ENCODE measurements around the gene SLC6A9.

DNA sequence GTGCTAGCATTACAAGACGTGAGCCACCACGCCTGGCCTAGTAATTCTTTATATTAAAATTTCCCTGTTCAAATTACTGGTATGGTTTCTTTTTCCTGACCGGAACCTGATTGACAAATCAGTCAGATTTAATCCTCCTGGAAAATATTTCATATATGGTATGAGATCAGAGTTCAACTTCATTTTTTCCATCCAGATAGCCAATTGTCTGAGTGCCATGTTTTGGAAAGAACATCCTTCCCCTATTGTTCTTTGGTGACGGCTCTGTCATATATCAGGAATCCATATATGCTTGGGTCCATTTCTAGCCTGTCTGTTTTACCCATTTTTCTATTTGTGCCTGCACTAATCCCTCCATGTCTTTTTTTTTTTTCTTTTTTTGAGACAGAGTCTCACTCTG lies 48.3 kb upstream of the SLC6A9 start:
- TF ChIP-seq CTCF (IDR thresholded peaks at IDR 0.05) (no peak), POLR2A (IDR thresholded peaks at IDR 0.05) (no peak), POLR2AphosphoS5 (IDR thresholded peaks at IDR 0.05) (no peak)

Data from upper lobe of left lung (tissue), 4 donors.